GM18505 (cell line): ENCODE data around the gene FOXK1.

Source experiments
- ATAC-seq: cut with Tn5 transposase; IDR thresholded peaks from one replicate; pipeline ENCODE4 v1.9.1; 2021; ENCODE audit not compliant: unreplicated experiment
- POLR2A ChIP-seq: IDR thresholded peaks from 4 replicates; pipeline ENCODE4 v1.6.1; 2011; ENCODE audit warnings: borderline replicate concordance; ENCODE audit not compliant: insufficient read depth, insufficient read length; ENCODE audit errors: extremely low read depth

Gene FOXK1

GRCh38 chr7:4783762-4784351, 101.8 kb downstream of the FOXK1 start:
- ATAC-seq = no peak
- no peak for TF ChIP-seq POLR2A

GRCh38 chr7:4784799-4785198, 102.7 kb downstream of the FOXK1 start:
- no peak for TF ChIP-seq POLR2A
- ATAC-seq = no peak

GRCh38 chr7:4785371-4785770, 103.3 kb downstream of the FOXK1 start:
- no peak for TF ChIP-seq POLR2A
- no peak for ATAC-seq

- no peak for TF ChIP-seq POLR2A
- ATAC-seq = no peak
Observed at GRCh38 chr7:4786015-4786414, 103.9 kb downstream of the FOXK1 start.

- TF ChIP-seq POLR2A = no peak
- ATAC-seq = no peak
Observed at GRCh38 chr7:4787541-4787940, 105.4 kb downstream of the FOXK1 start.

- no peak for TF ChIP-seq POLR2A
Observed at GRCh38 chr7:4787947-4788626, 106.0 kb downstream of the FOXK1 start.

GRCh38 chr7:4788627-4789189, 106.6 kb downstream of the FOXK1 start:
- no peak for ATAC-seq
- TF ChIP-seq POLR2A = no peak

More at GRCh38 chr7:4787947-4788626, 106.0 kb downstream of the FOXK1 start:
- no peak for ATAC-seq

GRCh38 chr7:4789194-4790077, 107.3 kb downstream of the FOXK1 start:
- TF ChIP-seq POLR2A = no peak
- ATAC-seq = no peak

GRCh38 chr7:4790078-4790465, 108.0 kb downstream of the FOXK1 start:
- no peak for ATAC-seq
- TF ChIP-seq POLR2A = no peak

GRCh38 chr7:4790516-4790991, 108.5 kb downstream of the FOXK1 start:
- no peak for TF ChIP-seq POLR2A
- no peak for ATAC-seq

GRCh38 chr7:4791101-4791737, 109.1 kb downstream of the FOXK1 start:
- no peak for TF ChIP-seq POLR2A
- ATAC-seq = no peak

- TF ChIP-seq POLR2A = no peak
- ATAC-seq = peak; percentile 41
Observed at GRCh38 chr7:4791738-4792536, 109.8 kb downstream of the FOXK1 start.
